Vagina (tissue), 2 donors: Measurements from ENCODE around the gene ALDH16A1. TPM values are rescaled to one million over a fixed set of nuclear protein-coding genes. Genes with fewer than 3 reads are reported as not detected.

Source experiments
- DNase-seq, 2 donors: peaks; one replicate each; pipeline ENCODE4 v3.0.0-alpha.2; 2017; ENCODE audit errors: extremely low spot score in 2 of 2
- H3K27ac ChIP-seq: fragments of 200-600 bp; sonication (generic); one replicate; pipeline ENCODE4 v1.5.1; 2019
- H3K27me3 ChIP-seq: fragments of 200-600 bp; sonication (generic); one replicate; pipeline ENCODE4 v1.5.1; 2019
- H3K36me3 ChIP-seq, 2 donors: fragments of 200-600 bp; sonication (generic); one replicate each; pipeline ENCODE4 v1.5.1; 2017 to 2019
- H3K4me1 ChIP-seq: fragments of 200-600 bp; sonication (generic); one replicate; pipeline ENCODE4 v1.5.1; 2019
- H3K4me3 ChIP-seq, 2 donors: fragments of 200-600 bp; sonication (generic); 1 replicate in 1 of 2; 2 replicates in 1 of 2; pipeline ENCODE4 v1.5.1; 2016 to 2019
- H3K9me3 ChIP-seq: fragments of 200-600 bp; sonication (generic); one replicate; pipeline ENCODE4 v1.5.1; 2019
- CTCF ChIP-seq, 3 experiments: fragments of 450-650 bp in 2 of 3; fragments of 200-600 bp in 1 of 3; sonication (generic) in 1 of 3; IDR thresholded peaks; one replicate each; pipeline ENCODE4 v1.5.1; 2017 to 2019; ENCODE audit warnings: antibody characterized with exemption in 3 of 3, mild to moderate bottlenecking in 2 of 3, moderate library complexity in 2 of 3
- POLR2A ChIP-seq, 2 donors: fragments of 450-650 bp; IDR thresholded peaks; one replicate each; pipeline ENCODE4 v1.6.1; 2017; ENCODE audit warnings: antibody characterized with exemption in 2 of 2, mild to moderate bottlenecking in 2 of 2, moderate library complexity in 2 of 2
- POLR2AphosphoS5 ChIP-seq, 2 donors: sonication (generic); formaldehyde crosslinking; IDR thresholded peaks; one replicate each; pipeline ENCODE4 v1.9.0; 2017; ENCODE audit warnings: antibody characterized with exemption in 2 of 2, mild to moderate bottlenecking in 2 of 2, low read depth in 1 of 2; ENCODE audit not compliant: insufficient read depth in 1 of 2
- intact Hi-C: fragments of 100-400 bp; cut with DNase I; formaldehyde crosslinking; loops from one replicate; pipeline ENCODE4 v1.15.1; 2023
- total RNA-seq: library from RNA; depleted of rRNA; stranded (reverse); fragments of >200 nt; gene quantifications from one replicate; pipeline ENCODE4 v1.2.3, GENCODE V29; 2016

Gene ALDH16A1
- total RNA-seq, 1 donor from 2014 or later = 29.5 TPM

DNA sequence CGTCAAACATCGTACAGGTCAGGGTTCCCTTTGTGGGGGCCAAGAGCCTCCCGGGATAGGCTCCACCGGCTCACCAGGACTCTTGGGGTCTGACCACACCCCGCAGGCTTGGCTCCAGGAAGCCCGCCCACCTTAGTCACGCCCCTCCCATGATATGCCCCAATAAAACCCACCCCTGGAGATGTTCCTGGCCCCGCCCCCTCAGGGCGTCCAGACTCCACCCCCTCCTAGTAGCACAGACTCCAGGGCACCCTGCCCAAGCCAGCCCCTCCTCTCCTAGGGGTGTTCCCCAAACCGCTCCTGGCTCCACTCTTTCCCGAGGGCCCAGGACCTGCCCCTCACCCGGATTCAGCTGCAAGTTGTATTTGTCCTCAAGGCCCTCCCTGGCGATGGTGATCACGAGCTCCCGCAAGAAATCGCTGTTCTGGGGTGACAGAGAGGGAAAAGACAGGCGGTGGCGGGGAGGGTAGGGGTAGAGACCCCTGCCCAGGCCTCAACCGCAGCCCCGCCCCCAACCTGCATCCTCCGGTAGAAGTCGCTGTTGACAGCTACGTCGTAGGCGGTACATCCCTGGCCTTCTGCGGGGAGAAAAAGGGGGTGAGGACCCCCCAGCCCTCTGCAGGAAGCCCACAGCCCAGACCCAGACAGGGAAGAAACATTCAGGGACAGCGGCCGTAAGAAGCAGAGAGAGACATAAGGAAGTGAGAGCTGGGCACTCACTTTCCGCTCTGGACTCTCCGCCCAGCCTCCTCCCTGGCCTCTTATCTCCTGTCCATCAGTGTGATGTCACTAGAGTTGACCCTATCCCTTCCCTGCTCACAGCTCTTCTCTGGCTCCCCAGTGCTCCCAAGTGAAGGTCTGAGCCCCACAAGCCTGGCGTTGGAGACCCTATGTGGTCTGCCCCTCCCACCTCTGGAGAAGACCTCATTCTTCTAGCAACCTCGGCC is 5.3 kb upstream of the ALDH16A1 start:
- Histone ChIP-seq H3K9me3 (no peaks in the 10 kb centered on the region), H3K27ac (peak overlapping the region; percentile 44), H3K4me1 (peaks cover 31% of the 10 kb centered on the region), H3K4me3 (no peak overlapping the region), H3K27me3 (no peaks in the 10 kb centered on the region), H3K36me3 (peaks cover 0 to 10% of the 10 kb centered on the region in 2 donors)
- TF ChIP-seq POLR2AphosphoS5 (IDR thresholded peaks at IDR 0.05; ENCODE audit: insufficient read depth in 1 of 2, low read depth in 1 of 2) = no peak
- TF ChIP-seq CTCF (IDR thresholded peaks at IDR 0.05) = no peak
- TF ChIP-seq POLR2A (IDR thresholded peaks at IDR 0.05) = no peak
- DNase-seq = no peak
- intact Hi-C loops = loop anchor here (10.0 kb wide), 2 partner anchors 83 to 223 kb away; partner anchors contain the start of genes DKKL1 and TEAD2

GRCh38 chr19:49448432-49448786 is 4.6 kb upstream of the ALDH16A1 start:
- Histone ChIP-seq H3K4me3 (no peak overlapping the region), H3K4me1 (peaks cover 31% of the 10 kb centered on the region), H3K9me3 (no peaks in the 10 kb centered on the region), H3K27ac (no peak overlapping the region), H3K36me3 (peaks cover 0 to 10% of the 10 kb centered on the region in 2 donors), H3K27me3 (no peaks in the 10 kb centered on the region)
- intact Hi-C loops = loop anchor here (10.0 kb wide), 2 partner anchors 84 to 224 kb away; partner anchors contain the start of genes DKKL1 and TEAD2
- DNase-seq = no peak
- TF ChIP-seq POLR2A (IDR thresholded peaks at IDR 0.05) (no peak), CTCF (IDR thresholded peaks at IDR 0.05) (no peak), POLR2AphosphoS5 (IDR thresholded peaks at IDR 0.05; ENCODE audit: insufficient read depth in 1 of 2, low read depth in 1 of 2) (no peak)

DNA sequence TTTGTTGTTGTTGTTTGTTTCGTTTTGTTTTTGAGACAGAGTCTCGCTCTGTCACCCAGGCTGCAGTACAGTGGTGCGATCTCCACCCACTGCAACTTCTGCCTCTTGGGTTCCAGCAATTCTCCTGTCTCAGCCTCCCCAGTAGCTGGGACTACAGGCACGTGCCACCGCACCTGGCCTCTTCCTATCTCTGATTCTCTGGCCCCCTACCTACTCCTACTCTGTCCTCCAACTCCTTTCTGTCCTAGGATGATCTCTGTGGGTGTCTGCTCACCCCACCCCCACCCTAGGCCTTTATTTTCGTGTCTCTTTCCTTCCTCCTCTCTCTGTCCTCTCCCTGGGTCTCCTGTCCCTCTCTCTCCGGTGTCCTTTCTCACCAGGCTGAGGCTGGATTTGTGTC is 2.6 kb upstream of the ALDH16A1 start:
- H3K4me1 ChIP-seq = peaks cover 50% of the 10 kb centered on the region

GRCh38 chr19:49451430-49452181 is 1.4 kb upstream of the ALDH16A1 start, which contains the start of gene PIH1D1:
Gene PIH1D1, minus strand, starts transcription at chr19:49451814. Its CDS starts 240 bp downstream, at chr19:49451574.
- Histone ChIP-seq H3K36me3 (peaks cover 0 to 10% of the 10 kb centered on the region in 2 donors), H3K4me1 (peaks cover 52% of the 10 kb centered on the region), H3K4me3 (peak within 1 kb of the TSS; percentile 65 to 69), H3K9me3 (no peaks in the 10 kb centered on the region), H3K27ac (peak within 1 kb of the TSS; percentile 95), H3K27me3 (no peaks in the 10 kb centered on the region)
- TF ChIP-seq CTCF (IDR thresholded peaks at IDR 0.05) = no peak
- TF ChIP-seq POLR2AphosphoS5 (IDR thresholded peaks at IDR 0.05; ENCODE audit: insufficient read depth in 1 of 2, low read depth in 1 of 2) = peak; percentile 55 to 98
- intact Hi-C loops = no loop called here
- peak in 1 of 2 donors; percentile 98 for DNase-seq

More for the DNA sequence above, 2.6 kb upstream of the ALDH16A1 start:
- TF ChIP-seq POLR2AphosphoS5 (IDR thresholded peaks at IDR 0.05; ENCODE audit: insufficient read depth in 1 of 2, low read depth in 1 of 2) (no peak), CTCF (IDR thresholded peaks at IDR 0.05) (no peak), POLR2A (IDR thresholded peaks at IDR 0.05) (no peak)
- DNase-seq = no peak
- Histone ChIP-seq H3K27ac (no peak overlapping the region), H3K27me3 (no peaks in the 10 kb centered on the region), H3K4me3 (no peak overlapping the region), H3K36me3 (peaks cover 0 to 10% of the 10 kb centered on the region in 2 donors), H3K9me3 (no peaks in the 10 kb centered on the region)
- intact Hi-C loops = no loop called here
